GM18505 (cell line): ENCODE data around the gene PRKCE.
A peak's percentile ranks its signal among the peaks of the same experiment; 100 is the strongest.

ENCODE experiments used
- ATAC-seq: cut with Tn5 transposase; IDR thresholded peaks from one replicate; pipeline ENCODE4 v1.9.1; 2021; ENCODE audit not compliant: unreplicated experiment
- POLR2A ChIP-seq: IDR thresholded peaks from 4 replicates; pipeline ENCODE4 v1.6.1; 2011; ENCODE audit warnings: borderline replicate concordance; ENCODE audit not compliant: insufficient read depth, insufficient read length; ENCODE audit errors: extremely low read depth

PRKCE gene

DNA sequence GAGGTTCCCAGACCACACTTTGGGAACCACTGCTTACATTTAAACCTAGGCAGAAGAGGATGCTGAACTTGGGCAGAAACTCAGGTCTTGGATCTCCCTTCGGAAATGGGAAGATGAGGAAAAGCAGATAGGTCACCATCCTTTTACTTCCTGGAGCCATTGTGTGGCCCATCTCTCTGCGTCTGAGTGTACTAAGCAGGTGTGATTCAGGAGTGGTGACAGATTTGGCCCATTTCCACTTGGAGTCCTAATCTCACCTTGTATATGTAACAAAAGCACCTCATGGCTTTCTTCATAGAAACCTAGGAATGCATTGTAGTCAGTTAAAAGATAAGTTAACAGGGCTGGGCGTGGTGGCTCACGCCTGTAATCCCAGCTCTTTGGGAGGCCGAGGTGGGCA is 71.0 kb downstream of the PRKCE start:
- TF ChIP-seq POLR2A: no peak
- ATAC-seq: no peak

DNA sequence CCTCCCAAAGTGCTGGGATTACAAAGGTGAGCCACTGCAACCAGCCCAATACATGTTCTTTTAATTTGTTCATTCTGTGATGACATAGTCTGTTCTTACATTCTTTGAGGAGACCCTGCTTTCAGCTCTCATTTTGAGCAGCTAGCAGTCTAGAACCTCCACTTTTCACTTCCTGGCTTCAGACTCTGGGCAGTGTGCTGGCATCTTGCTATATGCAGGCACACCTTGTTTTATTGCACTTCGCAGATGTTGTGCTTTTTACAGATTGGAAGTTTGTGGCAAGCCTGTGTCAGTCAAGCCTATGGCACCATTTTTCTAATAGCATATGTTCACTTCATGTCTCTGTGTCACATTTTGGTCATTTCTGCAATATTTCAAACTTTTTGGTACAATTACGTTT is 72.4 kb downstream of the PRKCE start:
- no peak for ATAC-seq
- no peak for TF ChIP-seq POLR2A

DNA sequence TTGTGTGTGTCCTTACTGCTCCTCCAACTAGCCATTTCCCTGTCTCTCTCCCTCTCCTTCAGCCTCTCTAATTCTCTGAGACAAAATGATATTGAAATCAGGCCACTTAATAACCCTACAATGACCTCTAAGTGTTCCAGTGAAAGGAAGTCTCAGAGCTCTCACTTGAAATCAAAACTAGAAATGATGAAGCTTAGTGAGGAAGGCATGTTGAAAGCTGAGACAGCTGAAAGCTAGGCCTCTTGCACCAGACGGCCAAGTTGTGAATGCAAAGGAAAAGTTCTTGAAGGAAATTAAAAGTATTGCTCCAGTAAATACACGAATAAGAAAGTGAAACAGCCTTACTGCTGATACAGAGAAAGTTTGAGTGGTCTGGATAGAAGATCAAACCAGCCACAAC is 72.9 kb downstream of the PRKCE start:
- no peak for TF ChIP-seq POLR2A

DNA sequence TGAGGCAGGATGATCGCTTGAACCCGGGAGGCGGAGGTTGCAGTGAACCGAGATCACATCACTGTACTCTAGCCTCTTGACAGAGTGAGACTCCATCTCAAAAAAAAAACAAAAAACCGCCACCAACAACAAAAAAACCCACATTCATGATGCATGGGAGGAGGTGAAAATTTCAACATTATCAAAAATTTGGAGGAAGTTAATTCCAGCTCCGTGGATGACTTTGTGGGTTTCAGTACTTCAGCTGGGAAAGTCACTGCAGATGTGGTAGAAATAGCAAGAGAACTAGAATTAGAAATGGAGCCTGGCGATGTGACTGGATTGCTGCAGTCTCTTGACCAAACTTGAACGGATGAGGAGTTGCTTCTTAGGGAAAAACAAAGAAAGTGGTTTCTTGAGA is 74.3 kb downstream of the PRKCE start:
- no peak for ATAC-seq
- no peak for TF ChIP-seq POLR2A

More for the DNA sequence above, 72.9 kb downstream of the PRKCE start:
- no peak for ATAC-seq

DNA sequence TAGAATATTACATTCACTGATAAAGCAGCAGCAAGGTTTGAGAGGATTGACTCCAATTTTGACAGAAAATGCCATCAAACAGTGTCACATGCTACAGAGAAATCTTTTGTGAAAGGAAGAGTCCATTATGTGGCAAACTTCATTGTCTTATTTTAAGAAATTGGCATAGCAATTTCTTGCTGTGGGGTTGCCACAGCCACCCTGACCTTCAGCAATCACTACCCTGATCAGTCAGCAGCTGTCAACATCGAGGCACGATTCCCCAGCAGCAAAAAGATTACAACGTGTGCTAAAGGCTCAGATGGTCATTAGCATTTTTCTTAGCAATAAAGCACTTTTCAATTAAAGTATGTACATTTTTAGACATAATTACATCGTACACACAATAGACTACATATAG is 74.7 kb downstream of the PRKCE start:
- TF ChIP-seq POLR2A: no peak
- no peak for ATAC-seq

DNA sequence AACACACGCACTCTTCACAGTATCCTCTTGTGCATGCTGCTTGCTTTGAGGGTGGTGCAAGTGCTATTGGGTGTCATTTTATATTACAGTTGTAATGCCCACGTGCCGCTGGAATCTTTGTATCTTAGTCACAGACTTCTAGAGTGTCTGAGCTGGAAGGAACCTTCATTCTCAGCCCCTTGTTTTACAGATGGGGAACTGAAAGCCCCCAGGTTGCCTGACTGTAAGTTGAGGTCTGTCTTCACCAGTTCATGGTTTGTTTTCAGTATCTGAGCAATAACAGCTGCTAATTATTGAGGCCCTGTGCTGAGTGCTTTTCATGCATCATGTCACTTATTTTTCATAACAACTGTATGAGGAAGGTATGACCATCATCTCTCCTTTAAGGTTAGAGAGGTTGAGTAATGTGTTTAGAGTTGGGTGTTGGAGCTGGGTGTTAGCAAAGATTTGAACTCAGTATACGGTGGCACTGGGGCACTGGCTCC is 77.0 kb downstream of the PRKCE start:
- peak; percentile 73 for ATAC-seq

DNA sequence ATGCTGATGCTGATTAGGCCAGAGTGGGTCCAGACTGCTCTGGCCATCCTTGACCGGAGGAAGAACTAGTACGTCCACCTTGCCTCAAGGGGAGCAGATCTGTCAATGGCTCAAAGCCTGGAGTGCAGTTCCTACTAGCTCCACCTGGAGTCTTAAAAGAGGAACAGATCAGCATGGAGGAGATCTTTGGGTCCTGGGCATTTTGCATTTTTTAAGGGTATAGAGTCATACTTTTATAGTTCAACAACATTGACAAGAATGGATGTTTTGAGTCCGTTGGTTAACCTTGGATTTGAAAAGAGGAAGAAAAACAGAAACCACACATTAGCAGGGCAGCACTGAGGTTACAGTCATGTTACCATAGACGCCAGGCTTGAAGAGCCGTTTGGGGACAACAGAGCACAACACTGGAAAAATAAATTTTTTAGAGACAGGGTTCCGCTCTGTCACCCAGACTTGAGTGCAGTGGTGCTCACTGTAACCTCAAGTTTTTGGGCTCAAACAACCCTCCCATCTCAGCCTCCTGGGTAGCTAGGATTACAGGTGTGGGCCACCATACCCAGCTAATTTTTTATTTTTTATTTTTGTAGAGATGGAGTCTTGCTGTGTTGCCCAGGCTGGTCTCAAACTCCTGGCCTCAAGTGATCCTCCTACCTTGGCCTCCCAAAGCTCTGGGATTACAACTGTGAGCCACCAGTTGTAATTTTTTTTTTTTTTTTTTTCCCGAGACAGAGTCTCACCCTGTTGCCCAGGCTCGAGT is 78.5 kb downstream of the PRKCE start:
- no peak for TF ChIP-seq POLR2A
- peak; percentile 60 for ATAC-seq

More for the DNA sequence above, 77.0 kb downstream of the PRKCE start:
- no peak for TF ChIP-seq POLR2A

DNA sequence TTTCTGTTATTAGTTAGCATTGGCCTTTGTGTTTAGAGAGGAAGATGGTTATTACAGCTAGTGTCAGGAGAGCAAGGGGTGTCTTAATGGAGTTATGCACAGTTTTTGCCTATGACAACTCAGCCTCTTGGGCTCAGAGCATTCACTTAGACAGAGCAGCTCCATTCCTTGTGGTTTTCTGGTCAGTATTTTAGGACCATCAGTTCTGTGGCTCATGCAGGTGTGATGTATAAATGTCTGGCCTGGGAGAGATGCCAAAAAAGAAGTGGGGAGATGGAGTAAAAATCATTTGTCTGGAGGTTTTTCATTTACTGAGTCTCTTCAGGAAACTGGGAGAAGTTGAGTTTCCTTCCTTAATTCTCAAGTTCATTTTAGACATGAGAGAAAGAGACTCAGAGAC is 79.7 kb downstream of the PRKCE start:
- ATAC-seq: no peak
- no peak for TF ChIP-seq POLR2A

DNA sequence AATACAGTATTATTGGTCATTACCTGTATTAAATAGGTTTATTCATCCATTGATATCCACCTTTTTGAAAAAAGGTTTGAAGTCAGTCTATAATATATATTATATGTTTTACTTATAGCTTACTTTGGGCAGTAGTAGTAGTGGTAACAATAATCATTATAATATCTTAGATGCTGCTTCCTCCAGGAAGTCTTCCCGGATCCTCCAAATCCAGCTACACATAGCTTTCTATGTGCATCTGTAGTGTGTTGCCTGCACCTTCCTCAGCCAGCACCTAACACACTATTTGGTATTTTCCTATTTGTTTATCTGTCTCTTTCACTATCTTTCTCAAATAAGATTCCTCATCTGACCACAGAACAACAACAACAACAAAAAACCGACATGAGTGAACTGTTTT is 81.0 kb downstream of the PRKCE start:
- ATAC-seq: no peak
- TF ChIP-seq POLR2A: no peak

DNA sequence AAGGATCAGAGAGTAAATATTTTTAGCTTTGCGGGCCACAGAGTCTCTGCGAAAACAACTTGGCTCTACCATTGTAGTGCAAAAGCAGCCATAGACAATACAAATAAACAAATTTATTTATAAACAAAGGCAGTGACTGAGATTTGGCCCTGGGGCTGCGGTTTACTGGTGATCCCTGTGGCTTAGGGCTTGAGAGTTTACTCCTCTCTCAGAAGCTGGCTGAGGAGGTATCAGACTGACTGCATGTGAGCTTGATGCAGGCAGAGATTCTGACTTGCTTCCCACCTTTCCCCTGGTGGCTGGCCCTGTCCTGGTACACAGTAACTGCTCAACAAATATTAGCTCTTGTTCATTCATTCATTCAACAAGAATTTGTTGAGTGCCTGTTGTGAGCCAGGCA is 81.5 kb downstream of the PRKCE start:
- ATAC-seq: no peak
- TF ChIP-seq POLR2A: no peak

DNA sequence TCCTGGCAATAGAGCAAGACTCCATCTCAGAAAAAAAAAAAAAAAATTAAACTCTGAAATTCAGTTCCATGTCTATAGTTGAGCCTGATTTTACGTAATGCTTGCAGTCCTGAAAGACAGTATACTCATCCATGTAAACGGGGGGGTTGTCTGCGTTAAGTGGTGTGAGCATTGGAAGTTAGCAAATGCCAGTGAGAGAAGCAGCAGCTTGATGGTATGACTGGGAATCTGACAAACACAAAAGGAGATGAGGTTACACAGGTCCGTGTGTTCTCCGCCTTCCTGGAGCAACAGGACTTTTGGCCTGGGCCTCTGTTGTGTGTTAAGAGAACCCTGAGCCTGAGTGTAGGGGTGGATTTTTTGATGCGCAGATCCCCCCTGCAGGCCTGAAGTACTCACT is 82.9 kb downstream of the PRKCE start:
- no peak for TF ChIP-seq POLR2A
- ATAC-seq: no peak

DNA sequence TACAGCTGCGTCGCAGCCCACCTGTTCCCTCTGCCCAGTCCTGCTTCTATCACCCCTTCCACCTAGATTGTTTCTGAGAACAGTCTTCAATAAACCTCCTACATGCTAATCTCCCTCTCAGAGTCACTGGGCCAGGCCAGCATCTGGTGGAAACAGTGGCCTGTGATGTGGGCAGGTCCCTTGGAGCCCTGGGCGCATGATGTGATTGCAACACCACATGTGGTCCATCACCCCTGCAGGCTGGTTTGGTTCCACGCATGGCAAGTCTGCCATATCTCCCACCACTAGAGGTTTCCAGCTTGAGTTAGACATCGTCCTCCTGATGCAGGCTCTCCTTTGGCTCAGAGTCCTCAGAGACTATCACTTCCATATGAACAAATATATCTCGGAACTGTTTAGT is 83.5 kb downstream of the PRKCE start:
- no peak for ATAC-seq
- TF ChIP-seq POLR2A: no peak

DNA sequence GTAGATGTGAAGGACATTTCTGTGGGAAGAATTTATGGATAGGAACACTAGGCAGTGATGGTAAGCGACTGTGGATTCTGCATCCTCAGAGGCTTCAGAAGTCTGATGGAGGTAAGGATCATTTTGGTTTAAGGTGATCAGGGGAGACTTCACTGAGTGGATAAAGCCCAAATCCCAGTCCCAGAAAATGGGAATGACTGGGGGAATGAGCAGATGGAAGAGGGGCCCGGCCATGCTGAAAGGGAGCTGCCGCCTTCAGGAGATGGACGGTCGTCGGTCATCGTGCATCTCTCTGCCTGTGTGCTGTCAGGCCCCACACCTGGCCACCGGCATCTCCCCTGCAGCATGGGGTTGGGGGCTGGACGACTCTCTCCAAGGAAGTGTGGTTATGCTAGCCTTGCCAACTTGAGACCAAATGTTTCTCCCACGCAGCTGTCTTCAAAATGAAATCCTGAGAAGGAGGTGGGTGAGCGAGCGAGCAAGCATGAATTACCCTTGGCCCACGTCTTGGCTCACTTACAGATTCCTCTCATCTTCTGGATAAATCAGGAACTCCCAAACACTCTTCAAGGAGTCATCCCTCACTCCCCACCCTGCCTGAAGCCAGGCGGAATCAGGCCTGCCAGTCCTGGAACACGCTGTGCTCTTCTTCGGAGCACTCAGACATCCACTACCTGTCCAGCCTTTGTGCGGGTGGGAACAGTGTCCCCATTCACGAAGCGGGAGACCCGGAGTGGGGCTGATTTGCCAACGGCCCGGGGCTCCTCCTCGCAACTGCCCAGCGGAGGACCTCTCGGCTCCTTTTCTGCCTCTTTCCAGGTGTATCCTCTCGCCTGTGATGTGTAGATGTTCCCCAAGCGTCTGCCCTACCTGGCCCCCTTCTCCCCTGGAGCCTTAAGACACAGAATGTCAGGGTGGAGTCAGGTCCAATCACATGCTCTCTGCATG is 85.6 kb downstream of the PRKCE start:
- ATAC-seq: no peak
- TF ChIP-seq POLR2A: no peak

DNA sequence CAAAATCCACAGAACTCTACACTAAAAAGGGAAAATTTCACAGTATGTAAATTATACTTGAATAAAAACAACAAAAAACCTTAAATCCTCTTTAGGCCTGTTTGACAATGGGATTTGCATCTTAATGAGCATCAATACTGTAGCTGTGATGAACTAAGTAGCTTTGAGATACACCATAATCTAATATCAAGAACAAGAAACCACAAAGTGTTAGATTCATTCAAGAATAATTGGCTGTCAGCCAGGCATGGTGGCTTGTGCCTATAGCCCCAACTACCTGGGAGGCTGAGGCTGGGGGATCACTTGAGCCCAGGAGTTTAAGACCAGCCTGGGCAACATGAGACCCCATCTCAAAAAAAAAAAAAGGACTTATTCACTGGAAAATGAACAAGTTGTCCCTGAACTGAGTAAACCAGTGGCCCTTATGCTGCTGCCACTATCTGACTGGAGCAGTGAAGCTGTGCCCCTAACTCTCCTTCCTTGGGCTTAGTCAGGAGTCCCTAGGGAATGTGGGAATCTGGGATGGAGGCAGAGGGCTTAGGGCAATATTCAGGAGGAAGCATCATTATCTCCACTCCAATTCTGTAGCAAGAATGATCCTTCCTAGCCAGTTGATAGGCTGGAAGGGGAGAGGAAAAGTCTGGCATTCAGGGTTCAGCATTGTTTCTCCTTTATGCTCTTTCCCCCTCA is 88.5 kb downstream of the PRKCE start:
- no peak for TF ChIP-seq POLR2A
- ATAC-seq: no peak

DNA sequence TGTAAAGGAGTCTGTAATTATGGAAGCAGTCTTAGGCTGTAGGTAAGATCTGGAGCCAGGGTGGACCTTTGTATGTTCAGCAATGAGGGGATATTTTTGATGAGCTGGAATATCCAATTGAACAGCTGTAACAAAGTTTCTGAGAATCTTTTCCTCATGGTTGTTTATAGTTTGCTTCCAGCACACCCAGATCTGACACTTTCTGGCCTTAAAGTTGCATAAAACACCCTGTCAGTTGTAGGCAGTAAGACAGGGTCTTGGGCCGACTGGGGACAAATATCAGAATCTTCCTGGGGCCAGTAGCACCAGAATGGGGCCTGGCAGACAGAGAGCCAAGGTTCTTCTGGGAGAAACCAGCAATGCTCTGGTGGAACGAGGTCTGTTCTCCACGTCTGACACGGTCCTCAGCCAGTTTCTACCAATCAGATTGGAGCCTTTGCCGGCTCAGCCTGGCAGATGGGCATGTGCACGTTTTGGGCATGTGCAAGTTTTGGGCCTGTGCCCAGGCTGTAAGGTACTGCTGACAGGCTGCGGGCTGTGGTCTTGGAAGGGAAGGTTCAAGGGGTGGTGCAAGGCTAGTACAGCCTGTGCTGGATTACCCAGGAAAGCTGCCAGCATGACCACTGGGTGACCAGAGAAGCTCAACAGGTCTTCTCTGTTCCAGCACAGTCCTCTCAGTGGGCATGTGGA is 89.8 kb downstream of the PRKCE start:
- ATAC-seq: no peak
- no peak for TF ChIP-seq POLR2A
